ENCODE results near the gene PRKX. TPM values are rescaled to one million over a fixed set of nuclear protein-coding genes. Genes with fewer than 3 reads are reported as not detected.
A peak's percentile ranks its signal among the peaks of the same experiment; 100 is the strongest.
"Not testable (repeated sequence)": the region's sequence is repeated elsewhere in the genome, so short reads cannot be mapped to it uniquely, and the experiment has no call there.

PRKX gene
- total RNA-seq, 1 donor from 2014 or later: 17.1 TPM

- Mint-ChIP-seq H3K36me3 (ENCODE audit: low read depth) (peaks cover 16% of the 10 kb centered on the region), H3K9me3 (ENCODE audit: low read depth) (no peaks in the 10 kb centered on the region), H3K4me3 (ENCODE audit: unreplicated experiment) (no peak overlapping the region), H3K27ac (ENCODE audit: unreplicated experiment) (no peak overlapping the region), H3K27me3 (ENCODE audit: low read depth) (no peaks in the 10 kb centered on the region), H3K4me1 (ENCODE audit: low read depth) (no peaks in the 10 kb centered on the region)
- no peak for DNase-seq (ENCODE audit: low spot score)
- TF ChIP-seq, protein P1, sequence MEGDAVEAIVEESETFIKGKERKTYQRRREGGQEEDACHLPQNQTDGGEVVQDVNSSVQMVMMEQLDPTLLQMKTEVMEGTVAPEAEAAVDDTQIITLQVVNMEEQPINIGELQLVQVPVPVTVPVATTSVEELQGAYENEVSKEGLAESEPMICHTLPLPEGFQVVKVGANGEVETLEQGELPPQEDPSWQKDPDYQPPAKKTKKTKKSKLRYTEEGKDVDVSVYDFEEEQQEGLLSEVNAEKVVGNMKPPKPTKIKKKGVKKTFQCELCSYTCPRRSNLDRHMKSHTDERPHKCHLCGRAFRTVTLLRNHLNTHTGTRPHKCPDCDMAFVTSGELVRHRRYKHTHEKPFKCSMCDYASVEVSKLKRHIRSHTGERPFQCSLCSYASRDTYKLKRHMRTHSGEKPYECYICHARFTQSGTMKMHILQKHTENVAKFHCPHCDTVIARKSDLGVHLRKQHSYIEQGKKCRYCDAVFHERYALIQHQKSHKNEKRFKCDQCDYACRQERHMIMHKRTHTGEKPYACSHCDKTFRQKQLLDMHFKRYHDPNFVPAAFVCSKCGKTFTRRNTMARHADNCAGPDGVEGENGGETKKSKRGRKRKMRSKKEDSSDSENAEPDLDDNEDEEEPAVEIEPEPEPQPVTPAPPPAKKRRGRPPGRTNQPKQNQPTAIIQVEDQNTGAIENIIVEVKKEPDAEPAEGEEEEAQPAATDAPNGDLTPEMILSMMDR (IDR thresholded peaks at IDR 0.05): no peak
Measured at GRCh38 chrX:3666975-3667374, 46.5 kb downstream of the PRKX start.

- no peak for DNase-seq (ENCODE audit: low spot score)
- no peaks in the 10 kb centered on the region for H3K9me3 Mint-ChIP-seq (ENCODE audit: low read depth)
- peaks cover 15% of the 10 kb centered on the region for H3K36me3 Mint-ChIP-seq (ENCODE audit: low read depth)
- H3K4me1 Mint-ChIP-seq (ENCODE audit: low read depth): peaks cover 2% of the 10 kb centered on the region
- no peak overlapping the region for H3K4me3 Mint-ChIP-seq (ENCODE audit: unreplicated experiment)
- TF ChIP-seq, protein P1 (IDR thresholded peaks at IDR 0.05): no peak
- H3K27ac Mint-ChIP-seq (ENCODE audit: unreplicated experiment): no peak overlapping the region
- H3K27me3 Mint-ChIP-seq (ENCODE audit: low read depth): no peaks in the 10 kb centered on the region
Measured at GRCh38 chrX:3664921-3665320, 48.5 kb downstream of the PRKX start.

DNA sequence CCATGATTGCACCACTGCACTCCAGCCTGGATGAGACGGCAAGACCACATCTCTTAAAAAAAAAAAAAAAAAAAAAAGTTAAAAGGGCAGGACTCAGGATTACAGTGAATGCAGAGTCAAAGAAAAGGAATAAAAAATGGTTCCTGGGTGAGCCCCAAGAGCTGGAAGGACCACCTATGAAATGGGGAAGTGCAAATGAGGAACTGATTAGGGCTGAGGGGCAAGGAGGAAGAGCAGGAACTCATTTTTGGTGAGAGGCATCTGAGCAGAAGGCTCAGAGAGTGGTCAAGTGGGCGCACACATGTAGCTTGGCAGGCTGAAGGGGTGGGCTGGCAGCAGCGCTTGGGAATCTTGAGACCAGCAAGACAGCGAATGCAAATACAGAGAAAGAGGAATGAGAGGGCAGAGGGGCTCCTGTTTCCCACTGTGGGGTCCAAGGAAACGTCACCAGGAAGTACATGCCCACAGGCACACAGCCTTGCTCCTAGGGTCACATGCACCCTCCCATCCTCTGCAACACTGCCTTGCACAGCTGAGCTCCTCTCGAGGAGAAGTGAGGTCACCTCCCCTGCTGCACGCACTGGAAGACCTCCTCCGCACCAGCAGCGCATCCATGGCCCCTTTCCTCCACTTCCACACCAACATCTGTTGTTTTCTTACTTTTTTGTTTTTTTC, 49.7 kb downstream of the PRKX start:
- H3K4me3 Mint-ChIP-seq (ENCODE audit: unreplicated experiment); H3K4me1 Mint-ChIP-seq (ENCODE audit: low read depth): not testable (repeated sequence)

DNA sequence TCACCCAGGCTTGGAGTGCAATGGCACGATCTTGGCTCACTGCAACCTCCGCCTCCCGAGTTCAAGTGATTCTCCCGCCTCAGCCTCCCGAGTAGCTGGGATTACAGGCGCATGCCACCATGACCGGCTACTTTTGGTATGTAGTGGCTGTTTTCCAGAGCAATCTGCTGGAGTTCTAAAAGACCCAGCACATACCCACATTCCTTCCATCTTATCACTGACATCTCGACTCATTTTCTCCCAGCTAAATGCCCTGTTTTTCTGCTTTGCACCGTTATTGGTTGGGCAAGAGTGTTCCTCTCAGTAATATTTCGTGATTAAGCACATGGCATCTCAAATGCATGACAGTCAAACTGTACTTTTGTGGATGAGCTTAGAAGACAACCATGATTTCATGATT, 53.7 kb downstream of the PRKX start:
- H3K4me3 Mint-ChIP-seq (ENCODE audit: unreplicated experiment): no peak overlapping the region
- peaks cover 5% of the 10 kb centered on the region for H3K36me3 Mint-ChIP-seq (ENCODE audit: low read depth)
- peaks cover 4% of the 10 kb centered on the region for H3K4me1 Mint-ChIP-seq (ENCODE audit: low read depth)
- H3K27ac Mint-ChIP-seq (ENCODE audit: unreplicated experiment): peak overlapping the region; percentile 13
- peak; percentile 14 for DNase-seq (ENCODE audit: low spot score)
- H3K27me3 Mint-ChIP-seq (ENCODE audit: low read depth): no peaks in the 10 kb centered on the region
- TF ChIP-seq, protein P1 (IDR thresholded peaks at IDR 0.05): no peak
- no peaks in the 10 kb centered on the region for H3K9me3 Mint-ChIP-seq (ENCODE audit: low read depth)

More for the DNA sequence above, 49.7 kb downstream of the PRKX start:
- H3K27ac Mint-ChIP-seq (ENCODE audit: unreplicated experiment); H3K27me3 Mint-ChIP-seq (ENCODE audit: low read depth); H3K9me3 Mint-ChIP-seq (ENCODE audit: low read depth); H3K36me3 Mint-ChIP-seq (ENCODE audit: low read depth); DNase-seq (ENCODE audit: low spot score): not testable (repeated sequence)

DNA sequence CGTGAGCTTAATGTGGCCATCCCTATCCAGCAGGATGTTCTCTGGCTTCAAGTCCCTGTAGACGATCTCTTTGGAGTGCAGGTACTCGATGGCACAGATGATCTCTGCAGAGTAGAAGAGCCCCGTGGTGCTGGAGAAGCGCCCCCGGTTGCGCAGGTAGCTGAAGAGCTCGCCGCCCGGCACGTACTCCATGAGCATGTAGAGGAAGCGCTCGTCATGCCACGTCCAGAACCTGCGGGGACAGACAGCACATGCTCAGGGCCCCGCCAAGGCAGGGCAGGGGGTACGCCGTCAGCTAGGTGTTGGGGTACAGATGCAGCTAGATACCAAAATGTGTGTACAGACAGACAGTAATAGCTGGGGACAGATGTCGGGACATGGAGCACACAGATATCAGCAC, 58.3 kb downstream of the PRKX start:
- H3K4me1 Mint-ChIP-seq (ENCODE audit: low read depth): peaks cover 4% of the 10 kb centered on the region
- DNase-seq (ENCODE audit: low spot score): peak; percentile 87
- TF ChIP-seq, protein P1 (IDR thresholded peaks at IDR 0.05): no peak
- peaks cover 4% of the 10 kb centered on the region for H3K36me3 Mint-ChIP-seq (ENCODE audit: low read depth)
- no peak overlapping the region for H3K4me3 Mint-ChIP-seq (ENCODE audit: unreplicated experiment)
- H3K27ac Mint-ChIP-seq (ENCODE audit: unreplicated experiment): no peak overlapping the region
- no peaks in the 10 kb centered on the region for H3K27me3 Mint-ChIP-seq (ENCODE audit: low read depth)
- no peaks in the 10 kb centered on the region for H3K9me3 Mint-ChIP-seq (ENCODE audit: low read depth)

- no peak overlapping the region for H3K4me3 Mint-ChIP-seq (ENCODE audit: unreplicated experiment)
- no peaks in the 10 kb centered on the region for H3K9me3 Mint-ChIP-seq (ENCODE audit: low read depth)
- no peaks in the 10 kb centered on the region for H3K4me1 Mint-ChIP-seq (ENCODE audit: low read depth)
- H3K27ac Mint-ChIP-seq (ENCODE audit: unreplicated experiment): no peak overlapping the region
- peak; percentile 79 for DNase-seq (ENCODE audit: low spot score)
- no peaks in the 10 kb centered on the region for H3K27me3 Mint-ChIP-seq (ENCODE audit: low read depth)
- peaks cover 2% of the 10 kb centered on the region for H3K36me3 Mint-ChIP-seq (ENCODE audit: low read depth)
- TF ChIP-seq, protein P1 (IDR thresholded peaks at IDR 0.05): no peak
Measured at GRCh38 chrX:3653111-3653510, 60.3 kb downstream of the PRKX start.
